Loucy (cell line): ENCODE data around the gene HNRNPF.

Experiments
- CTCF ChIP-seq: fragments of 200-600 bp; sonication (generic); conservative IDR thresholded peaks from 2 replicates; pipeline ENCODE4 v1.5.1; 2014; ENCODE audit warnings: mild to moderate bottlenecking, antibody characterized with exemption, low read length
- EZH2phosphoT487 ChIP-seq: fragments of 200-600 bp; IDR thresholded peaks from 2 replicates; pipeline ENCODE4 v1.6.1; 2018; ENCODE audit warnings: antibody characterized with exemption, mild to moderate bottlenecking, moderate library complexity, borderline replicate concordance

GRCh38 chr10:43350156-43350555, 58.8 kb downstream of the HNRNPF start:
- TF ChIP-seq CTCF (no peak), EZH2phosphoT487 (no peak)
